GM12878 (cell line): ENCODE results near the gene NRG3.

Experiments
- CREB1 ChIP-seq: IDR thresholded peaks from 2 replicates; pipeline ENCODE4 v1.6.1; 2012; ENCODE audit warnings: low read depth, mild to moderate bottlenecking, inconsistent platforms
- CTCF ChIP-seq, 3 experiments: IDR thresholded peaks in 2 of 3; conservative IDR thresholded peaks in 1 of 3; 2 replicates each; pipeline ENCODE4 v1.5.1; 2011; ENCODE audit warnings: low read depth in 3 of 3, low read length in 3 of 3, mild to moderate bottlenecking in 3 of 3, control low read depth in 2 of 3, moderate library complexity in 2 of 3, inconsistent platforms in 1 of 3, mixed read lengths in 1 of 3; ENCODE audit not compliant: control insufficient read depth in 2 of 3, insufficient read depth in 1 of 3; ENCODE audit errors: extremely low read depth in 1 of 3
- EGR1 ChIP-seq, 2 experiments: IDR thresholded peaks; 1 replicate in 1 of 2; 2 replicates in 1 of 2; pipeline ENCODE4 v1.6.1; 2011 to 2012; ENCODE audit warnings: low read depth in 2 of 2, low read length in 2 of 2, borderline replicate concordance in 1 of 2, mild to moderate bottlenecking in 1 of 2, moderate library complexity in 1 of 2
- EZH2 ChIP-seq: IDR thresholded peaks from 2 replicates; pipeline ENCODE4 v1.6.1; 2012; ENCODE audit warnings: low read depth, mild to moderate bottlenecking, control low read depth, inconsistent platforms, low read length, borderline replicate concordance; ENCODE audit not compliant: control insufficient read depth
- FOXM1 ChIP-seq: IDR thresholded peaks from 2 replicates; pipeline ENCODE4 v1.6.1; 2012; ENCODE audit warnings: low read depth, mild to moderate bottlenecking, inconsistent platforms, low read length, moderate library complexity
- HDGF ChIP-seq: fragments of 450-650 bp; IDR thresholded peaks from 2 replicates; pipeline ENCODE4 v1.6.1; 2016; ENCODE audit warnings: antibody characterized with exemption
- SPI1 ChIP-seq: IDR thresholded peaks from 2 replicates; pipeline ENCODE4 v1.6.1; 2011; ENCODE audit warnings: low read depth, mild to moderate bottlenecking, low read length, moderate library complexity, borderline replicate concordance; ENCODE audit not compliant: insufficient read depth
- YY1 ChIP-seq: IDR thresholded peaks from 2 replicates; pipeline ENCODE4 v1.6.1; 2011; ENCODE audit warnings: low read depth, mild to moderate bottlenecking, low read length
- TF ChIP-seq, protein P1 (sequence below): fragments of 450-650 bp; IDR thresholded peaks from 2 replicates; pipeline ENCODE4 v1.6.1; 2016; ENCODE audit warnings: mild to moderate bottlenecking
- TF ChIP-seq, protein P2 (sequence below): fragments of 450-650 bp; IDR thresholded peaks from 2 replicates; pipeline ENCODE4 v1.6.1; 2017; ENCODE audit warnings: mild to moderate bottlenecking

- TF ChIP-seq EZH2 (no peak), YY1 (no peak), HDGF (no peak), FOXM1 (no peak), SPI1 (no peak), EGR1 (IDR thresholded peaks at IDR 0.05; ENCODE audit: borderline replicate concordance in 1 of 2, low read depth in 2 of 2, low read length in 2 of 2) (no peak), CTCF (IDR thresholded peaks at IDR 0.05 in 2 of 3, conservative IDR thresholded peaks at IDR 0.05 in 1 of 3; ENCODE audit: control insufficient read depth in 2 of 3, extremely low read depth in 1 of 3, insufficient read depth in 1 of 3, low read depth in 3 of 3, low read length in 3 of 3) (no peak), CREB1 (no peak)
- TF ChIP-seq, protein P1, sequence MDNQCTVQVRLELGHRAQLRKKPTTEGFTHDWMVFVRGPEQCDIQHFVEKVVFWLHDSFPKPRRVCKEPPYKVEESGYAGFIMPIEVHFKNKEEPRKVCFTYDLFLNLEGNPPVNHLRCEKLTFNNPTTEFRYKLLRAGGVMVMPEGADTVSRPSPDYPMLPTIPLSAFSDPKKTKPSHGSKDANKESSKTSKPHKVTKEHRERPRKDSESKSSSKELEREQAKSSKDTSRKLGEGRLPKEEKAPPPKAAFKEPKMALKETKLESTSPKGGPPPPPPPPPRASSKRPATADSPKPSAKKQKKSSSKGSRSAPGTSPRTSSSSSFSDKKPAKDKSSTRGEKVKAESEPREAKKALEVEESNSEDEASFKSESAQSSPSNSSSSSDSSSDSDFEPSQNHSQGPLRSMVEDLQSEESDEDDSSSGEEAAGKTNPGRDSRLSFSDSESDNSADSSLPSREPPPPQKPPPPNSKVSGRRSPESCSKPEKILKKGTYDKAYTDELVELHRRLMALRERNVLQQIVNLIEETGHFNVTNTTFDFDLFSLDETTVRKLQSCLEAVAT, result no peak
- TF ChIP-seq, protein P2, sequence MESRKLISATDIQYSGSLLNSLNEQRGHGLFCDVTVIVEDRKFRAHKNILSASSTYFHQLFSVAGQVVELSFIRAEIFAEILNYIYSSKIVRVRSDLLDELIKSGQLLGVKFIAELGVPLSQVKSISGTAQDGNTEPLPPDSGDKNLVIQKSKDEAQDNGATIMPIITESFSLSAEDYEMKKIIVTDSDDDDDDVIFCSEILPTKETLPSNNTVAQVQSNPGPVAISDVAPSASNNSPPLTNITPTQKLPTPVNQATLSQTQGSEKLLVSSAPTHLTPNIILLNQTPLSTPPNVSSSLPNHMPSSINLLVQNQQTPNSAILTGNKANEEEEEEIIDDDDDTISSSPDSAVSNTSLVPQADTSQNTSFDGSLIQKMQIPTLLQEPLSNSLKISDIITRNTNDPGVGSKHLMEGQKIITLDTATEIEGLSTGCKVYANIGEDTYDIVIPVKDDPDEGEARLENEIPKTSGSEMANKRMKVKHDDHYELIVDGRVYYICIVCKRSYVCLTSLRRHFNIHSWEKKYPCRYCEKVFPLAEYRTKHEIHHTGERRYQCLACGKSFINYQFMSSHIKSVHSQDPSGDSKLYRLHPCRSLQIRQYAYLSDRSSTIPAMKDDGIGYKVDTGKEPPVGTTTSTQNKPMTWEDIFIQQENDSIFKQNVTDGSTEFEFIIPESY, result no peak
Observed at GRCh38 chr10:81911328-81911727, 36.3 kb downstream of the NRG3 start.
